H1 (cell line): ENCODE results near the gene TSC2.

ENCODE experiments used
- SP2 ChIP-seq: IDR thresholded peaks from 2 replicates; pipeline ENCODE4 v1.6.1; 2012; ENCODE audit warnings: mild to moderate bottlenecking, low read length, inconsistent platforms
- TF ChIP-seq, protein P1 (sequence below), 3 experiments: IDR thresholded peaks; 1 replicate in 2 of 3; 2 replicates in 1 of 3; pipeline versions ENCODE4 v1.5.1 to v1.6.1; 2011; ENCODE audit warnings: low read length in 3 of 3, mild to moderate bottlenecking in 3 of 3, inconsistent platforms in 2 of 3, low read depth in 1 of 3, moderate library complexity in 1 of 3; ENCODE audit not compliant: insufficient read depth in 1 of 3; ENCODE audit errors: control extremely low read depth in 1 of 3

DNA sequence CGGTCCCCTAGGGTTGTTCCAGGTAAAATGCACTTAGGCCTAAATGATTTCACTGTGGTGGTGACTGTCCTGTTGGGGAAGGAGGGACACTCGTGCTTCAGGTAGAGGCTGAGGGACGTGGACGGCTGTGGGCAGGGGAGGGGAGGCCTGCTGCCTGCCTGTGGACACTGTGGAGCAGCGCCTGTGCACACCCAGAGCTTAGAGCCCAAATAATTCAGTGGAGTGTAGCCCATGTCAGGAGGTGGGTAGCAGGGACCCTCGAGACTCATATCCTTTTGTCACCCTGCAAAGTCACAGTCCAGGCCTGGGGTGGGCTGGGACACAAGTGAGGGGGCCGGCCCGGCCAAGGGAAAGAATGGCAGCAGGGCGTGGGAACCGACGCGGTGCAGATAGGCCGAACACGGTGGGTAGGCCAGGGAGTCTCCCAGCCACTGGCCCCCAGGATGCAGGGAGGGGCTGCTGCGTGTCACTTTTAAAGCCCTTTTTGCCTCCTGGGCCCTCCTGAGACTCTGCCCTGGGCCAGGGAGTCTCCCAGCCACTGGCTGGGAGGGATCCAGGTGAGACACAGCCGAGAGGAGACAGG is 21.8 kb upstream of the TSC2 start:
- TF ChIP-seq, protein P1, sequence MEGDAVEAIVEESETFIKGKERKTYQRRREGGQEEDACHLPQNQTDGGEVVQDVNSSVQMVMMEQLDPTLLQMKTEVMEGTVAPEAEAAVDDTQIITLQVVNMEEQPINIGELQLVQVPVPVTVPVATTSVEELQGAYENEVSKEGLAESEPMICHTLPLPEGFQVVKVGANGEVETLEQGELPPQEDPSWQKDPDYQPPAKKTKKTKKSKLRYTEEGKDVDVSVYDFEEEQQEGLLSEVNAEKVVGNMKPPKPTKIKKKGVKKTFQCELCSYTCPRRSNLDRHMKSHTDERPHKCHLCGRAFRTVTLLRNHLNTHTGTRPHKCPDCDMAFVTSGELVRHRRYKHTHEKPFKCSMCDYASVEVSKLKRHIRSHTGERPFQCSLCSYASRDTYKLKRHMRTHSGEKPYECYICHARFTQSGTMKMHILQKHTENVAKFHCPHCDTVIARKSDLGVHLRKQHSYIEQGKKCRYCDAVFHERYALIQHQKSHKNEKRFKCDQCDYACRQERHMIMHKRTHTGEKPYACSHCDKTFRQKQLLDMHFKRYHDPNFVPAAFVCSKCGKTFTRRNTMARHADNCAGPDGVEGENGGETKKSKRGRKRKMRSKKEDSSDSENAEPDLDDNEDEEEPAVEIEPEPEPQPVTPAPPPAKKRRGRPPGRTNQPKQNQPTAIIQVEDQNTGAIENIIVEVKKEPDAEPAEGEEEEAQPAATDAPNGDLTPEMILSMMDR (IDR thresholded peaks at IDR 0.05; ENCODE audit: control extremely low read depth in 1 of 3, insufficient read depth in 1 of 3, low read depth in 1 of 3, low read length in 3 of 3) = no peak
- no peak for TF ChIP-seq SP2
